ENCODE results near the gene KRTAP9-7. TPM values are rescaled to one million over a fixed set of nuclear protein-coding genes. Genes with fewer than 3 reads are reported as not detected.

Gene KRTAP9-7
- total RNA-seq, 1 experiment from 2014 or later, result not detected

DNA sequence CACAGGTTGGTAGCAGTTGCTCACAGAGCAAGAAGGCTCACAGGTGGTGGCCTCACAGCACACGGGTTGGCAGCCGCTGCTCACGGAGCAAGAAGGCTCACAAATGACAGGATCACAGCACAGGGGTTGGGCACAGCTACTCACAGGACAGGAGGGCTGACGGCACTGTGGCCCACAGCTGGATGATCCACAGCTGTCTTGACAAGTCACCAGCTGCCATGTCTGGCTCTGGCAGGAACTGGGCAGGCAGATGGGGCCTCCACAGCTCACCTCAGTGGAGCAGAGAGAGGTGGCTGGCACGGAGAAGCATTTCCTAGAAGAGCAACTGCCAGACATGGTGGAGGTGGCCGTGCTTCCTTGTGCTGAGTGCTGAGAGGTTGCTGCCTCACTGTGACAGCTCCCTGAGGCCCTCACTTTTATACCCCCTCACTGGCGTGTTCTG, 33.4 kb downstream of the KRTAP9-7 start, which contains the start of gene KRTAP16-1:
KRTAP16-1 (minus strand) TSS at position 392 of the 442 bp plus-strand sequence; CDS start at position 336, 56 bp downstream.
- Histone ChIP-seq H2BK12ac (ENCODE audit: insufficient read length, low read depth, low read length) (no peak within 1 kb of the TSS), H3K4me1 (ENCODE audit: insufficient read depth, low read length) (no peaks in the 10 kb centered on the region), H3K79me1 (ENCODE audit: insufficient read depth, low read depth, low read length, poor library complexity, severe bottlenecking) (no peaks in the 10 kb centered on the region)

More for the DNA sequence above, 33.4 kb downstream of the KRTAP9-7 start, which contains the start of gene KRTAP16-1:
- H3K79me2 ChIP-seq (ENCODE audit: insufficient read depth, low read length), result no peaks in the 10 kb centered on the region
- H3K9me3 ChIP-seq (ENCODE audit: control insufficient read depth, low read depth, low read length), result no peaks in the 10 kb centered on the region
- H2BK15ac ChIP-seq (ENCODE audit: low read depth, low read length), result no peak within 1 kb of the TSS
- no CpG with 5 or more reads among the region's 7 CpGs for WGBS (ENCODE audit: extremely low coverage, insufficient read length, low lambda C conversion rate)
- Mint-ChIP-seq H3K4me3 (no peak within 1 kb of the TSS), H3K4me1 (no peaks in the 10 kb centered on the region), H3K27me3 (ENCODE audit: low read depth) (peaks cover 15% of the 10 kb centered on the region), H3K9me3 (no peaks in the 10 kb centered on the region), H3K27ac (peak within 1 kb of the TSS in 2 of 3 experiments; percentile 5 to 12; a peak in 2 of 7 replicates), H3K36me3 (ENCODE audit: insufficient read depth in 1 of 3, low read depth in 3 of 3) (no peaks in the 10 kb centered on the region)
- no peak within 1 kb of the TSS for H2BK120ac ChIP-seq (ENCODE audit: low read depth, low read length, poor library complexity, severe bottlenecking)
- H2BK20ac ChIP-seq (ENCODE audit: low read depth, low read length, poor library complexity, severe bottlenecking), result no peak within 1 kb of the TSS
- no peak within 1 kb of the TSS for H2BK5ac ChIP-seq (ENCODE audit: insufficient read length, low read length)
- peak within 1 kb of the TSS; percentile 10; the same call in 1 of the 2 replicates for H3K14ac ChIP-seq (ENCODE audit: insufficient read depth, low read length)
- no peak within 1 kb of the TSS for H3K27ac ChIP-seq (ENCODE audit: insufficient read length, low read depth, low read length)
- H3K4me2 ChIP-seq (ENCODE audit: insufficient read depth, insufficient read length, low read length), result no peak within 1 kb of the TSS
- no peak within 1 kb of the TSS for H4K8ac ChIP-seq (replicated peaks; ENCODE audit: insufficient read length, low read depth, low read length)
- no peak within 1 kb of the TSS for H4K5ac ChIP-seq (ENCODE audit: insufficient read length, low read depth, low read length)
- no peak within 1 kb of the TSS for H3K4ac ChIP-seq (ENCODE audit: low read depth, low read length)
- H3K27me3 ChIP-seq (ENCODE audit: insufficient read depth, low read length), result no peaks in the 10 kb centered on the region
- H2AK5ac ChIP-seq (ENCODE audit: insufficient read length, low read length), result no peak within 1 kb of the TSS
- no peak within 1 kb of the TSS for H3K18ac ChIP-seq (ENCODE audit: insufficient read length, low read depth, low read length)
- no peak within 1 kb of the TSS for H3K9ac ChIP-seq (ENCODE audit: extremely low read depth, insufficient read length, low read length)
- no peak for DNase-seq
- no peak within 1 kb of the TSS for H3K23ac ChIP-seq (ENCODE audit: insufficient read length, low read depth, low read length)
- H4K91ac ChIP-seq (ENCODE audit: insufficient read length, low read depth, low read length), result no peak within 1 kb of the TSS
- no peak for TF ChIP-seq CTCF (conservative IDR thresholded peaks at IDR 0.05)
- H2AFZ ChIP-seq (ENCODE audit: low read length), result no peak within 1 kb of the TSS
- no peaks in the 10 kb centered on the region for H3K23me2 ChIP-seq (ENCODE audit: insufficient read length, low read depth, low read length, poor library complexity, severe bottlenecking)
- H3K56ac ChIP-seq (ENCODE audit: insufficient read length, low read depth, low read length), result no peak within 1 kb of the TSS
- H4K20me1 ChIP-seq (ENCODE audit: control insufficient read depth, insufficient read depth, insufficient read length), result no peaks in the 10 kb centered on the region
- H3T11ph ChIP-seq (ENCODE audit: low read length), result no peak within 1 kb of the TSS

Data from H9 (cell line).